ENCODE results near the gene TRIM7. TPM values are rescaled to one million over a fixed set of nuclear protein-coding genes. Genes with fewer than 3 reads are reported as not detected.

TRIM7 gene
- total and polyA plus RNA-seq, 8 donors, result 1.9 to 11.1 (median 3.1) TPM

- FAIRE-seq, result no peak
These were observed 38.8 kb upstream of the TRIM7 start, which contains the start of gene RACK1 for GRCh38 chr5:181243564-181244343. RACK1 (minus strand) TSS chr5:181243906; CDS start chr5:181243800, 106 bp downstream.

GRCh38 chr5:181243018-181243563 lies 38.1 kb upstream of the TRIM7 start:
- DNase-seq, result no peak
- FAIRE-seq, result no peak
- H3K27ac ChIP-seq, result peak overlapping the region; percentile 69 to 98 (median 88)
- H3K36me3 ChIP-seq, result peaks cover 6 to 40% (median 38%) of the 10 kb centered on the region in 3 donors
- H3K9me3 ChIP-seq, result no peaks in the 10 kb centered on the region
- peaks cover 20 to 32% (median 29%) of the 10 kb centered on the region in 3 donors for H3K4me1 ChIP-seq
- no peak for TF ChIP-seq CTCF (IDR thresholded peaks at IDR 0.05)
- intact Hi-C loops (cut with DNase I), result no loop called here
- 1% methylated on average over 25 of the region's 25 CpGs for WGBS, 2 donors
- no peaks in the 10 kb centered on the region for H3K27me3 ChIP-seq
- ATAC-seq, result peak; percentile 1 to 3 (median 2)
- peak overlapping the region; percentile 61 to 87 (median 78) for H3K4me3 ChIP-seq

More at GRCh38 chr5:181243564-181244343, 38.8 kb upstream of the TRIM7 start, which contains the start of gene RACK1:
- Histone ChIP-seq H3K4me1 (peaks cover 23 to 39% (median 34%) of the 10 kb centered on the region in 3 donors), H3K27ac (peak within 1 kb of the TSS; percentile 69 to 98 (median 88)), H3K9me3 (no peaks in the 10 kb centered on the region), H3K27me3 (no peaks in the 10 kb centered on the region), H3K4me3 (peak within 1 kb of the TSS; percentile 61 to 87 (median 78)), H3K36me3 (peaks cover 2 to 33% (median 31%) of the 10 kb centered on the region in 3 donors)
- ATAC-seq (peak; percentile 66 to 78 (median 74)), DNase-seq (peak; percentile 82 to 90 (median 86))
- TF ChIP-seq CTCF (IDR thresholded peaks at IDR 0.05), result no peak
- WGBS, 2 donors, result 0% methylated on average over 50 of the region's 50 CpGs
- intact Hi-C loops (cut with DNase I), result no loop called here

- H3K9me3 ChIP-seq, result no peaks in the 10 kb centered on the region
- intact Hi-C loops (cut with DNase I), result no loop called here
- FAIRE-seq (no peak), DNase-seq (no peak), ATAC-seq (no peak)
- peaks cover 16 to 28% (median 28%) of the 10 kb centered on the region in 3 donors for H3K4me1 ChIP-seq
- H3K36me3 ChIP-seq, result peaks cover 6 to 50% (median 49%) of the 10 kb centered on the region in 3 donors
- H3K4me3 ChIP-seq, result peak overlapping the region in 3 of 4 donors; percentile 72 to 87 (median 83)
- no peak for TF ChIP-seq CTCF (IDR thresholded peaks at IDR 0.05)
- H3K27me3 ChIP-seq, result no peaks in the 10 kb centered on the region
- 25 to 28% methylated on average over 6 of the region's 6 CpGs for WGBS, 2 donors
- H3K27ac ChIP-seq, result no peak overlapping the region
These were observed 37.0 kb upstream of the TRIM7 start for GRCh38 chr5:181242031-181242451.

GRCh38 chr5:181241393-181241975 lies 36.5 kb upstream of the TRIM7 start:
- FAIRE-seq (no peak), DNase-seq (no peak), ATAC-seq (no peak)
- peak overlapping the region in 1 of 4 donors; percentile 83 for H3K4me3 ChIP-seq
- peaks cover 6 to 55% (median 54%) of the 10 kb centered on the region in 3 donors for H3K36me3 ChIP-seq
- H3K4me1 ChIP-seq, result peaks cover 16 to 28% (median 28%) of the 10 kb centered on the region in 3 donors
- intact Hi-C loops (cut with DNase I), result no loop called here
- H3K27me3 ChIP-seq, result no peaks in the 10 kb centered on the region
- no peak overlapping the region for H3K27ac ChIP-seq
- no peak for TF ChIP-seq CTCF (IDR thresholded peaks at IDR 0.05)
- 35 to 36% methylated on average over 5 to 6 of the region's 6 CpGs for WGBS, 2 donors
- no peaks in the 10 kb centered on the region for H3K9me3 ChIP-seq
